HL-60 (cell line): ENCODE data around the gene ALKBH6.

ENCODE experiments used
- DNase-seq, 2 experiments: peaks; one replicate each; pipeline ENCODE4 v3.0.0-alpha.2; 2010 to 2020; ENCODE audit warnings: low read depth in 1 of 2, low spot score in 1 of 2
- H3K27ac ChIP-seq: fragments of 250-450 bp; sonication (Bioruptor Pico); replicated peaks from 2 replicates; pipeline ENCODE4 v1.5.1; 2020; ENCODE audit warnings: mild to moderate bottlenecking, moderate library complexity
- H3K27me3 ChIP-seq: fragments of 250-450 bp; sonication (Bioruptor Pico); 2 replicates; pipeline ENCODE4 v1.5.1; 2021; ENCODE audit warnings: mild to moderate bottlenecking, moderate library complexity; ENCODE audit not compliant: insufficient read depth, poor library complexity, severe bottlenecking
- H3K4me3 ChIP-seq: replicated peaks from 2 replicates; pipeline ENCODE4 v1.5.1; 2011; ENCODE audit warnings: mild to moderate bottlenecking, control low read depth, low read length; ENCODE audit not compliant: insufficient read depth
- CTCF ChIP-seq: IDR thresholded peaks from one replicate; pipeline ENCODE4 v1.5.1; 2011; ENCODE audit warnings: low read length, control low read depth, inconsistent platforms; ENCODE audit not compliant: insufficient read depth
- GABPA ChIP-seq: IDR thresholded peaks from 2 replicates; pipeline ENCODE4 v1.6.1; 2012; ENCODE audit warnings: low read depth
- POLR2AphosphoS5 ChIP-seq: IDR thresholded peaks from 2 replicates; pipeline ENCODE4 v1.6.1; 2012; ENCODE audit warnings: low read depth
- REST ChIP-seq: IDR thresholded peaks from 2 replicates; pipeline ENCODE4 v1.6.1; 2012; ENCODE audit warnings: low read depth; ENCODE audit not compliant: insufficient replicate concordance
- SPI1 ChIP-seq: IDR thresholded peaks from 2 replicates; pipeline ENCODE4 v1.6.1; 2012; ENCODE audit warnings: low read depth, mild to moderate bottlenecking, borderline replicate concordance

The ALKBH6 gene

GRCh38 chr19:36010402-36010801 is 3.6 kb downstream of the ALKBH6 start:
- Histone ChIP-seq H3K27ac (no peak overlapping the region), H3K27me3 (no peaks in the 10 kb centered on the region), H3K4me3 (no peak overlapping the region)
- DNase-seq, result no peak
- no peak for TF ChIP-seq POLR2AphosphoS5
- no peak for TF ChIP-seq GABPA
- TF ChIP-seq CTCF, result no peak
- no peak for TF ChIP-seq REST
- no peak for TF ChIP-seq SPI1

- Histone ChIP-seq H3K27ac (no peak overlapping the region), H3K27me3 (no peaks in the 10 kb centered on the region), H3K4me3 (no peak overlapping the region)
- no peak for DNase-seq
- TF ChIP-seq CTCF (no peak), REST (no peak), POLR2AphosphoS5 (no peak; the same call in 1 of the 2 replicates), GABPA (no peak), SPI1 (no peak)
Measured at GRCh38 chr19:36009633-36010379, 4.2 kb downstream of the ALKBH6 start.

- TF ChIP-seq SPI1 (no peak), GABPA (no peak), REST (no peak), POLR2AphosphoS5 (no peak), CTCF (no peak)
- H3K27me3 ChIP-seq, result no peaks in the 10 kb centered on the region
- peak in 1 of 2 experiments; percentile 36 for DNase-seq
- H3K27ac ChIP-seq, result no peak overlapping the region
- H3K4me3 ChIP-seq, result no peak overlapping the region
Measured at GRCh38 chr19:36009220-36009619, 4.8 kb downstream of the ALKBH6 start.
